Mucosa of stomach (tissue), 1 donor: Measurements from ENCODE around the gene RPS19BP1.
"Not testable (repeated sequence)": the region's sequence is repeated elsewhere in the genome, so short reads cannot be mapped to it uniquely, and the experiment has no call there.

Source experiments
- H3K27me3 ChIP-seq: one replicate; pipeline ENCODE4 v1.7.0; 2013; ENCODE audit warnings: mild to moderate bottlenecking, low read length; ENCODE audit not compliant: control insufficient read depth, insufficient read depth
- H3K36me3 ChIP-seq: one replicate; pipeline ENCODE4 v1.7.0; 2013; ENCODE audit warnings: low read length; ENCODE audit not compliant: control insufficient read depth, insufficient read depth
- H3K4me1 ChIP-seq: one replicate; pipeline ENCODE4 v1.7.0; 2013; ENCODE audit warnings: mild to moderate bottlenecking, low read length; ENCODE audit not compliant: control insufficient read depth, insufficient read depth
- H3K4me3 ChIP-seq: one replicate; pipeline ENCODE4 v1.7.0; 2013; ENCODE audit warnings: low read length
- H3K9ac ChIP-seq: one replicate; pipeline ENCODE4 v1.7.0; 2013; ENCODE audit warnings: mild to moderate bottlenecking, low read length, moderate library complexity
- H3K9me3 ChIP-seq: one replicate; pipeline ENCODE4 v1.7.0; 2013; ENCODE audit warnings: mild to moderate bottlenecking, low read length, moderate library complexity; ENCODE audit not compliant: control insufficient read depth
- donor health status: Pancreatic carcinoma.

The RPS19BP1 gene

DNA sequence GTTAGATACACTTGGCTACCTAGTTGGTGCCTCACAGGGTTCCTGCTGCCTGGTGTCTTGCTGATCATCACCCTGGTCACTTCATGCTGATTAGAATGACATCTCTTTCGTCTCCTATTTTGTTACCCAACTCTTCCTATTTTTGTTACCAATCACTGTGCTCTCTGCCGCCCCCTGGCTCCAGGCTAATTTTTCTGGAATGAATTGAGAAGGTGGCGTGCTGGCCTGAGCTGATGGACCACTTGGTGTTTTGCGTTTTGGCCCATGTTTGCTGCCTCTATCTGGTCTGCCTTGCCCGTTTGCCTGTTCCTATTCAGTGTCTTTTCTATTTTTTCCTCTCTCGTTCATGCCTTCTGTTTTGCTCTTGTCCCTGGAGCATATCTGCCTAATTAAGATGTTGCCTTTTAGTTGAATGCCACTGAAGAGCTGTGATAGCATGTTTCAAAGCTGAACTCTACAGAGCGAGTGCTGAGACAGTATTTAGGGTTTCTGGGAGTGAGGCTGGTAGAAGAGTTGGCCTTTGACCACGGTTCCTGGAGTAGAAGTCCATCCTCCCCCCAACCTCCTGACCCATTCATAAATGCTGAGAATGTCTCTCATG is 18.1 kb downstream of the RPS19BP1 start:
- Histone ChIP-seq H3K4me1 (peaks cover 12% of the 10 kb centered on the region), H3K9ac (no peak overlapping the region), H3K9me3 (no peaks in the 10 kb centered on the region), H3K4me3 (no peak overlapping the region), H3K27me3 (no peaks in the 10 kb centered on the region), H3K36me3 (peaks cover 6% of the 10 kb centered on the region)

DNA sequence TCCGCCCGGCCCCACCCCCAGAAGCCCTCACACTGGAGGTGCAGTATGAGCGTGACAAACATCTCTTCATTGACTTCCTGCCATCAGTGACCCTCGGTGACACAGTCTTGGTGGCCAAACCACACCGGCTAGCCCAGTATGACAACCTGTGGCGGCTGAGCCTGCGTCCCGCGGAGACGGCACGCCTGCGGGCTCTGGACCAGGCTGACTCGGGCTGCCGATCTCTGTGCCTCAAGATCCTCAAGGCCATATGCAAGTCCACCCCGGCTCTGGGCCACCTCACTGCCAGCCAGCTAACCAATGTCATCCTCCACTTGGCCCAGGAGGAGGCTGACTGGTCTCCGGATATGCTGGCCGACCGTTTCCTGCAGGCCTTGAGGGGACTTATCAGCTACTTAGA is 18.8 kb downstream of the RPS19BP1 start:
- H3K4me1 ChIP-seq, result peaks cover 6% of the 10 kb centered on the region
- H3K9me3 ChIP-seq, result no peaks in the 10 kb centered on the region
- H3K27me3 ChIP-seq, result no peaks in the 10 kb centered on the region
- H3K9ac ChIP-seq, result no peak overlapping the region
- peaks cover 6% of the 10 kb centered on the region for H3K36me3 ChIP-seq
- H3K4me3 ChIP-seq, result no peak overlapping the region

DNA sequence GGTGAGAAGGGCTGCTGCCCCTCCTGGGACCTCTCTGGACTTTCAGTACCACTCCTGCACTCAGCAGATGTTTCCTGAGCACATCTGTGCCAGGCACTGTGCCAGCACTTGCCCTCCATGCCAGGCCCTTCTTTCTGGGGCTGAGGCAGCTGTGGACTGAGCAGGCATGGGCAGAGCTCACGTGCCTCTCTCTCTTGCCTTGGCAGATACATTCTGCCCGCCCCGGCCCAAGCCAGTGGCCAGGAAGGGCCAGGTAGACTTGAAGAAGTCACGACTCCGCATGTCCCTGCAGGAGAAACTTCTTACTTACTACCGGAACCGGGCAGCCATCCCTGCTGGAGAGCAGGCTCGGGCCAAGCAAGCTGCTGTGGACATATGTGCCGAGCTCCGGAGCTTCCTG is 20.5 kb downstream of the RPS19BP1 start:
- Histone ChIP-seq H3K9me3 (no peaks in the 10 kb centered on the region), H3K27me3 (no peaks in the 10 kb centered on the region), H3K4me3 (no peak overlapping the region), H3K9ac (no peak overlapping the region), H3K4me1 (no peaks in the 10 kb centered on the region), H3K36me3 (peaks cover 6% of the 10 kb centered on the region)

DNA sequence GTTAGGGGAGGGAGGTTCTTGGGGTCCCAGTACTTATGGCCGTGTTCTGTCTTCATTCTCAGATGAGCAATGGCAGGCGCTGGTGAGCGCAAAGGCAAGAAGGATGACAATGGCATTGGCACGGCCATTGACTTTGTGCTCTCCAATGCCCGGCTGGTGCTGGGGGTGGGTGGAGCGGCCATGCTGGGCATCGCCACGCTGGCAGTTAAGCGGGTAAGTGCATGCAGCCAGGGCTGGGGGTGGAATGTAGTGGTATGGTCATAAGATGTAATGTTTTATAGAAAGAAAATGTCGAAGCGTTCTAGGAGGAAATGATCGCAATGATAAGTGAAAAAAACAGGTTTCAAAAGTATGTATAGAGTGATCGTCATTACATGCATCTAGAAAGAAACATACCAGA is 21.3 kb downstream of the RPS19BP1 start:
- no peaks in the 10 kb centered on the region for H3K4me1 ChIP-seq
- H3K27me3 ChIP-seq, result no peaks in the 10 kb centered on the region
- H3K4me3 ChIP-seq, result no peak overlapping the region
- H3K9ac ChIP-seq, result no peak overlapping the region
- H3K9me3 ChIP-seq, result no peaks in the 10 kb centered on the region
- H3K36me3 ChIP-seq, result peaks cover 6% of the 10 kb centered on the region

DNA sequence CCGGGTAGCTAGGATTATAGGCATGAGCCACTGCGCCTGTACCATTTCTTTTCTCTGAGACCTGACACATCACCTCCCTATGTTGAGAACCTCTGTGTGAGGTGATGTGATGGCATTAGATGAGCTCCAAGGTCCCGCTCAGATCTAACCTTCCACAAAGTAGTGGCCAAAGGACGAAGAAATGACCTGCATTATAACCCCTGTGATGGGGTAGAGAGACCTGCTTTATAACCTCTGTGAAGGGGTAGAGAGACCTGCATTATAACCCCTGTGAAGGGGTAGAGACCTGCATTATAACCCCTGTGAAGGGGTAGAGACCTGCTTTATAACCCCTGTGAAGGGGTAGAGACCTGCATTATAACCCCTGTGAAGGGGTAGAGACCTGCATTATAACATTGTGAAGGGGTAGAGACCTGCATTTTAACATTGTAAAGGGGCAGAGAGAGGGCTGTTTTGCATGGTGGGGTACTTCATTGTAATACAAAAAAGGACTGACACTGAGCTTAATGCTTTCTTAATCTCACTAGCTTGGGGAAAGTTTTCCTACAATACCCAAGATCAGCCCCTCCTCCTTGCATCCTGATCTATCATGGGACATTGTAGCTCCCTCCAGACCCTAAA is 21.9 kb downstream of the RPS19BP1 start:
- H3K4me3 ChIP-seq, result no peak overlapping the region
- H3K36me3 ChIP-seq, result peaks cover 6% of the 10 kb centered on the region
- H3K4me1 ChIP-seq, result no peaks in the 10 kb centered on the region
- no peaks in the 10 kb centered on the region for H3K27me3 ChIP-seq
- H3K9me3 ChIP-seq, result no peaks in the 10 kb centered on the region
- no peak overlapping the region for H3K9ac ChIP-seq

DNA sequence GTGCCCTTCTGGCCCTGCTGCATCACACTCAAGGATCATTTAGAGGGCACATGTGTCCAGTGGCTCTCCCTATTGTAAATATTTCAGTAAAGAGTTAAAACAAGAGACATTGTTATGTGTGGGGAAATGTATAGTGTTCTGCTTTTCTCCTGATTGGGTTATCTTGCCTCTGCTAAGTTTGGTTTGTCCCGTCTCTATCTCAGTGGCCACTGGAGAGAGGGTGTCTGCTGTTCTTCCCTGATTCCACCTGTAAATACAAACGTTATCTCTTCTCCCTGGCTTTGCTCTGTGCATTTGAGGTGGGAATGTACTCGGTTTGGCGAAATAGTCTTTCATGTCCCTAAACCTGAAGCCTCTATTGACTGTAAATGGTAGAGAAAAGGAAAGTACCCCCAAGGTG is 24.2 kb downstream of the RPS19BP1 start:
- H3K9me3 ChIP-seq, result no peaks in the 10 kb centered on the region
- peaks cover 6% of the 10 kb centered on the region for H3K4me1 ChIP-seq
- H3K36me3 ChIP-seq, result no peaks in the 10 kb centered on the region
- H3K9ac ChIP-seq, result no peak overlapping the region
- H3K4me3 ChIP-seq, result no peak overlapping the region
- no peaks in the 10 kb centered on the region for H3K27me3 ChIP-seq

DNA sequence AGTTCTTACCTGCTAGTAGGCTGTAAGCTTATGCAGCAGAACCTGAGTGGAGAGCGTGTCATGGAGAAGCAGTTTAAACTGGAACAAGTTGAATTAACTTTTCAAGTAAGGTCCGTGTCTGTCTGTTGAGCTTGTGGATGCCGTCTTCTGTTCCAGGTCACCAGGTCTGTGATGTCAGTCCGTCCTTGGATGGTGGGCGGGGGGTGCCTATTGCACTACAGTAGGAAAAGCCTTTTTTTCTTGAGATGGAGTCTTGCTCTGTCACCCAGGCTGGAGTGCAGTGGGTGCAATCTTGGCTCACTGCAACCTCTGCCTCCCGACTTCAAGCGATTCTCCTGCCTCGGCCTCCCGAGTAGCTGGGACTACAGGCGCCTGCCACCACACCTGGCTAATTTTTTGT is 25.5 kb downstream of the RPS19BP1 start:
- H3K9ac ChIP-seq, H3K9me3 ChIP-seq, H3K4me3 ChIP-seq, H3K27me3 ChIP-seq, H3K36me3 ChIP-seq: not testable (repeated sequence)
- peaks cover 12% of the 10 kb centered on the region for H3K4me1 ChIP-seq

DNA sequence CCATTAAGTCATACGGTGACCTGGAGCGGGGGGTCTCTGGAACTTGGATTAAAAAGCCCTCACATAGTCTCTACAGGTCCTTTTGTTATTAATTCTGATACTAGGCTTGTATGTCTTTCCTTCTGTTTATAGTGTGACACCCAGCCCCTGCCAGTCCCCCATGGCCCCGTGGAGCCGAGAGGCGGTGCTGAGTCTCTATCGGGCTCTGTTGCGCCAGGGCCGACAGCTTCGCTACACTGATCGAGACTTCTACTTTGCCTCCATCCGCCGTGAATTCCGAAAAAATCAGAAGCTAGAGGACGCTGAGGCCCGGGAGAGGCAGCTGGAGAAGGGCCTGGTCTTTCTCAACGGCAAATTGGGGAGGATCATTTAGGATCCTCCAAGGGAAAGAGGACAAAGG is 28.5 kb downstream of the RPS19BP1 start:
- H3K9me3 ChIP-seq, result no peaks in the 10 kb centered on the region
- H3K36me3 ChIP-seq, result no peaks in the 10 kb centered on the region
- H3K4me1 ChIP-seq, result peaks cover 29% of the 10 kb centered on the region
- H3K4me3 ChIP-seq, result no peak overlapping the region
- H3K27me3 ChIP-seq, result no peaks in the 10 kb centered on the region
- H3K9ac ChIP-seq, result peak overlapping the region; percentile 18

DNA sequence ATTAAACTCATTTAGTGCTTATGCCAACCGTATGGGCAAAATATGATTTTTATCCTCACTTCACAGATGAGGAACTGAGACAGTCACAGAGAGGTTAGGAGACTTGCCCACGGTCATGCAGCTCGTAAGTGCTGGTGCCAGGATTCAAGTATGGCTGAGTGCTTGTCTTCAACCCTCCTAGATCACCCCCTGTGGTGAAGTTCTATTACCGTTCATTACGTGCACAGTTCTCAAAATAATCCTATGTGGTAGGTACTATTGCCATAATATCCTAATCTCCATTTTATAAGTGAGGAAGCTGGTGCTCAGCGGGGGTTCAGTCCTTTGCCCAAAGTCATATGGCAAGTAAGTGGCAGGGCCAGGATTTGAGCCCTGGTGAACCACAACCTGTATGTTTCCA is 28.9 kb downstream of the RPS19BP1 start:
- Histone ChIP-seq H3K36me3 (no peaks in the 10 kb centered on the region), H3K4me1 (peaks cover 29% of the 10 kb centered on the region), H3K9ac (peak overlapping the region; percentile 18), H3K9me3 (no peaks in the 10 kb centered on the region), H3K27me3 (no peaks in the 10 kb centered on the region), H3K4me3 (no peak overlapping the region)

DNA sequence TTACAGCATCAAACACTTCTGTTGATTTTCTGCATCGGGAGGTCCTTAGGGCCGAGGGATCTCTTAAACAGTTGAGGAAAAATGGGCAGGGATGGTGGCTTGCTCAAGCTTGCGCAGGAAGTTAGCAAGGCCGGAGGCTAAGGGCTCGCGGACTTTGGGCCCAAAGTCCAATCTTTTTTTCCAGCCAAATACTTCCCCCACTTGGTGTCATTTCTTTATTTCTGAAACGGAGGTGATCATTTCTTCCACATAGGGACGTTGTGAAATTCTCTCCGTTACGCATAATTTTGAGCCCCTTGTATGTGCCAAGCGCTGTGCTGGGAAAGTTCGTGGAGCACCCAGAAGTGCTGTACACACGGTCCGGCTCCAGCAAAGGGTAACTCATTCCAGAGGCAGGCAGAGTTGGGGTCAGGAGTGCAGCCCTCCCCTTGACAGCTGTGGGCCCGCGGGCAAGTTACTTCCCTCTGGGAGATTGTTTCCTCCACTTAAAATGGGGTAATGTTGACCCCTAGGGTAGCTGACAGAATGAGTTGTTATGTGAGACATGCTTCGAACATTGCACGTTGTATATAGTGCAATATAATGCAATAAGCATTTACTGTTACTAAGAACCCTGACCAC is 29.6 kb downstream of the RPS19BP1 start:
- Histone ChIP-seq H3K4me1 (peaks cover 29% of the 10 kb centered on the region), H3K9ac (peak overlapping the region; percentile 81), H3K4me3 (peak overlapping the region; percentile 82), H3K9me3 (no peaks in the 10 kb centered on the region), H3K36me3 (no peaks in the 10 kb centered on the region), H3K27me3 (no peaks in the 10 kb centered on the region)

DNA sequence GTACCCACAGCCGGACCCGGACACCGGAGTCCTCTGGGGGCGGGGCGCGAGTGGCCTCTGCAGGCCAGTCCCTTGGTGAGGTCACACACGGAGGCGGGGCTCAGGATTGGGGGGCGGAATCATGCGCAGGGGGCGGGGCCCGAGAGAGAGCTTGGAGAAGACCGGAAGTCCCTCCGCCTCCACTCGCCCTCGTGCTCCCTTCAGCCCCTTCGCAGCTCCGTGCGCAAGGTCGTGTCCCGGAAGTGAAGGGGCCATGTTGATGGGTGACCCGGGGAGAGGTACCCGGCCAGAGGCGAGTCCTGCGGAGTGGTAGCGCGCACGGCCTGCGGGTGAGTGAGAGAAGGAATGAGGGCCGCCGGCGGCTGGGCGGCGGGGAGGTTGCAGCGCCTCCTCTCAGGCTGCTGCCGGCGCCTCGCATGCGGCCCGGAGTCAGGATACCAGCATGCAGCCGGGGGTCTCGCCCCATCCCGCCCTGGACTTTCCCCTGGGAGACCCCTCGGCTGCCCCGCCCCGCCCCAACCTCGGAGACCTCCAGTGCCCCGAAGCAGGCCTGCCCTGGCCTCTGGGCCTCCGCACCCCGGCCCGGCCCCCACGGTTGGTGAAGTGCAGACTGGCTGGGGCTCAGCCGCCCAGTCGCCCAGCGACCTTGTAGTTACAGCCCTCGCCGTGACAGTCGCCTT is 30.3 kb downstream of the RPS19BP1 start, which contains the start of gene MIEF1:
Gene MIEF1 (plus strand): TSS at position 182 of the 680 bp plus-strand sequence. CDS start 9,005 bp downstream, outside the sequence.
- no peaks in the 10 kb centered on the region for H3K27me3 ChIP-seq
- peak within 1 kb of the TSS; percentile 81 for H3K9ac ChIP-seq
- H3K36me3 ChIP-seq, result no peaks in the 10 kb centered on the region
- H3K4me3 ChIP-seq, result peak within 1 kb of the TSS; percentile 82
- H3K4me1 ChIP-seq, result peaks cover 29% of the 10 kb centered on the region
- no peaks in the 10 kb centered on the region for H3K9me3 ChIP-seq

DNA sequence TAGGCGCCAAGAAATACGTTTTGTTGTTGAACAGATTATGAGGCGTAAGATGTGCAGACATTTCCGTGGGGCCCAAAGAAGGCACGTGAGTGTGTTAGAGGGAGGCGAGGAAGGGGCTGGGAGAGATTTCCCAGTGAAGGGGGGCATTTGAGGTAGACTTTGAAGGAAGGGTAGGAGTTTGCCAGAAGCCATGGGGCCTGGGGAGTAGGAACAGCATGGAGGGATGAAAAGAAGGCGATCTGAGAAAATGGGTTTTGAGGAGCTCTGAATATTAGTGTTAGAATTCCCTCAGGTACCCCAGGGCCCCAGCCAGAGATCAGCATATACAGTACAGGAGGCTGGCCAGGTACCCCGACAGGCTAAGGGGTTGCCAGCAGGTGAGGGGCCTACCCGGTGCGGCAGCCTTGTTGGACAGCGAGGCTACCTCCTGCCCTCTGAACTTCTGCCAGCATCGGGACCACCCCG is 30.9 kb downstream of the RPS19BP1 start:
- no peaks in the 10 kb centered on the region for H3K36me3 ChIP-seq
- H3K4me1 ChIP-seq, result peaks cover 29% of the 10 kb centered on the region
- H3K9ac ChIP-seq, result peak overlapping the region; percentile 81
- H3K27me3 ChIP-seq, result no peaks in the 10 kb centered on the region
- peak overlapping the region; percentile 82 for H3K4me3 ChIP-seq
- H3K9me3 ChIP-seq, result no peaks in the 10 kb centered on the region
